GM13976 (cell line): Measurements from ENCODE around the gene POLR3K.
A peak's percentile ranks its signal among the peaks of the same experiment; 100 is the strongest.
"Not testable (repeated sequence)": the region's sequence is repeated elsewhere in the genome, so short reads cannot be mapped to it uniquely, and the experiment has no call there.

ENCODE experiments used
- DNase-seq: peaks from one replicate; pipeline ENCODE4 v3.0.0; 2012; ENCODE audit warnings: low spot score
- in situ Hi-C: fragments of 300-500 bp; cut with MboI; formaldehyde crosslinking; loops from one replicate; pipeline ENCODE4 v1.12.0; 2022; ENCODE audit warnings: low sequenced_read_pairs, mixed read lengths, inconsistent platforms; ENCODE audit not compliant: unreplicated experiment
- TF ChIP-seq, protein P1 (sequence below): IDR thresholded peaks from 2 replicates; pipeline ENCODE4 v1.5.1; 2012; ENCODE audit warnings: borderline replicate concordance, mild to moderate bottlenecking; ENCODE audit not compliant: insufficient read depth; ENCODE audit errors: extremely low read depth, missing control alignments, control extremely low read depth

POLR3K gene

DNA sequence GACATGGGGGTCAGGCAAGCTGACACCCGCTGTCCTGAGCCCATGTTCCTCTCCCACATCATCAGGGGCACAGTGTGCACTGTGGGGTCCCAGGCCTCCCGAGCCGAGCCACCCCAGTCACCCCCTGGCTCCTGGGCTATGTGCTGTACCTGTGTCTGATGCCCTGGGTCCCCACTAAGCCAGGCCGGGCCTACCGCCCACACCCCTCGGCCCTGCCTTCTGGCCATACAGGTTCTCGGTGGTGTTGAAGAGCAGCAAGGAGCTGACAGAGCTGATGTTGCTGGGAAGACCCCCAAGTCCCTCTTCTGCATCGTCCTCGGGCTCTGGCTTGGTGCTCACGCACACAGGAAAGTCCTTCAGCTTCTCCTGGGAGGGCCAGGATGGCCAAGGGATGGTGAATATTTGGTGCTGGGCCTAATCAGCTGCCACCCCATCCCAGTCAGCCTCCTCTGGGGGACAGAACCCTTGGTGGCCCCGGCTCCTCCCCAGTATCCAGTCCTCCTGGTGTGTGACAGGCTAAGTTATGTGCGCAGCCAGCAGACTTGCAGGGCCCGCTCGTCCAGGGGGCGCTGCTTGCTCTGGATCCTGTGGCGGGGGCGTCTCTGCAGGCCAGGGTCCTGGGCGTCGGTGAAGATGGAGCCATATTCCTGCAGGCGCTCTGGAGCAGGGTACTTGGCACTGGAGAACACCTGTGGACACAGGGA lies 36.2 kb downstream of the POLR3K start:
- in situ Hi-C loops, DNase-seq: not testable (repeated sequence)

DNA sequence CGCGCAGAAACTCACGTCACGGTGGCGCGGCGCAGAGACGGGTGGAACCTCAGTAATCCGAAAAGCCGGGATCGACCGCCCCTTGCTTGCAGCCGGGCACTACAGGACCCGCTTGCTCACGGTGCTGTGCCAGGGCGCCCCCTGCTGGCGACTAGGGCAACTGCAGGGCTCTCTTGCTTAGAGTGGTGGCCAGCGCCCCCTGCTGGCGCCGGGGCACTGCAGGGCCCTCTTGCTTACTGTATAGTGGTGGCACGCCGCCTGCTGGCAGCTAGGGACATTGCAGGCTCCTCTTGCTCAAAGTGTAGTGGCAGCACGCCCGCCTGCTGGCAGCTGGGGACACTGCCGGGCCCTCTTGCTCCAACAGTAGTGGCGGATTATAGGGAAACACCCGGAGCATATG lies 42.6 kb downstream of the POLR3K start:
- in situ Hi-C loops, result not testable (repeated sequence)

DNA sequence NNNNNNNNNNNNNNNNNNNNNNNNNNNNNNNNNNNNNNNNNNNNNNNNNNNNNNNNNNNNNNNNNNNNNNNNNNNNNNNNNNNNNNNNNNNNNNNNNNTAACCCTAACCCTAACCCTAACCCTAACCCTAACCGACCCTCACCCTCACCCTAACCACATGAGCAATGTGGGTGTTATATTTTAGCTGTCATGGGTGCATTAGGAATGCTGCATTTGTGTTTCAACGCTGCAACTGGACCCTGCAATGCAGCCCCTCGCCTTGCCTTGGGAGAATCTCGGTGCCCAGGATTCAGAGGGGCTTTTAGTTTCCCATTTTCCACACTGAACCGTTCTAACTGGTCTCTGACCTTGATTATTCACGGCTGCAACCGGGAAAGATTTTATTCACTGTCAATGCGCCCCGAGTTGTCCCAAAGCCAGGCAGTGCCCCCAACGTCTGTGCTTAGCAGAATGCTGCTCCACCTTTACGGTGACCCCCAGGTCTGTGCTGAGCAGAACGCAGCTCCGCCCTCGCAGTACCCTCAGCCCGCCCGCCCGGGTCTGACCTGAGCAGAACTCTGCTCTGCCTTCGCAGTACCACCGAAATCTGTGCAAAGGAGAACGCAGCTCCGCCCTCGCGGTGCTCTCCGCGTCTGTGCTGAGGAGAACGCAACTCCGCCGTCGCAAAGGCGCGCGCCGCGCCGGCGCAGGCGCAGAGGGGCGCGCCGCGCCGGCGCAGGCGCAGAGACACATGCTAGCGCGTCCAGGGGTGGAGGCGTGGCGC lies 43.3 kb downstream of the POLR3K start:
- TF ChIP-seq, protein P1, sequence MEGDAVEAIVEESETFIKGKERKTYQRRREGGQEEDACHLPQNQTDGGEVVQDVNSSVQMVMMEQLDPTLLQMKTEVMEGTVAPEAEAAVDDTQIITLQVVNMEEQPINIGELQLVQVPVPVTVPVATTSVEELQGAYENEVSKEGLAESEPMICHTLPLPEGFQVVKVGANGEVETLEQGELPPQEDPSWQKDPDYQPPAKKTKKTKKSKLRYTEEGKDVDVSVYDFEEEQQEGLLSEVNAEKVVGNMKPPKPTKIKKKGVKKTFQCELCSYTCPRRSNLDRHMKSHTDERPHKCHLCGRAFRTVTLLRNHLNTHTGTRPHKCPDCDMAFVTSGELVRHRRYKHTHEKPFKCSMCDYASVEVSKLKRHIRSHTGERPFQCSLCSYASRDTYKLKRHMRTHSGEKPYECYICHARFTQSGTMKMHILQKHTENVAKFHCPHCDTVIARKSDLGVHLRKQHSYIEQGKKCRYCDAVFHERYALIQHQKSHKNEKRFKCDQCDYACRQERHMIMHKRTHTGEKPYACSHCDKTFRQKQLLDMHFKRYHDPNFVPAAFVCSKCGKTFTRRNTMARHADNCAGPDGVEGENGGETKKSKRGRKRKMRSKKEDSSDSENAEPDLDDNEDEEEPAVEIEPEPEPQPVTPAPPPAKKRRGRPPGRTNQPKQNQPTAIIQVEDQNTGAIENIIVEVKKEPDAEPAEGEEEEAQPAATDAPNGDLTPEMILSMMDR, result no peak
- in situ Hi-C loops, result no loop called here
- no peak for DNase-seq

More for the DNA sequence above, 42.6 kb downstream of the POLR3K start:
- TF ChIP-seq, protein P1, result peak; percentile 59
- not testable (repeated sequence) for DNase-seq
